ENCODE results near the gene CCL23.
"Not testable (repeated sequence)": the region's sequence is repeated elsewhere in the genome, so short reads cannot be mapped to it uniquely, and the experiment has no call there.

The CCL23 gene

DNA sequence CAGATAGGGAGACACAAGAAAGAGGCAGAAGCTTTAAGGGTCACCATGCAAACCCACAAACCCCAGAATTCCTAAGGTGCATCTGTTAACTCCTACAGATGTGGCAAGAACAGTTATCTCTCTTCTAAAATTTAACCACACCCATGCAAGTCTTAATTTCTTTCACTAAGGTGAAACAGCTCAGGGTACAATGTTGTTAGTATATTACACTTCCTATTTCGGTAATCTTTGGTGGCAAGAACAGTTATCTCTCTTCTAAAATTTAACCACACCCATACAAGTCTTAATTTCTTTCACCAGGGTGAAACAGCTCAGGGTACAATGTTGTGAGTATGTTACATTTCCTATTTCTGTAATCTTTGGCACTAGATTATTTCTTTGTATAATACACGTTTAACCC lies 6.6 kb downstream of the CCL23 start:
- H3K4me3 ChIP-seq = no peak overlapping the region
- H4K20me1 ChIP-seq = no peaks in the 10 kb centered on the region
- H3K27me3 ChIP-seq = no peaks in the 10 kb centered on the region
- no peak overlapping the region for H3K9ac ChIP-seq
- H3K9me3 ChIP-seq = peaks cover 41% of the 10 kb centered on the region
- no peaks in the 10 kb centered on the region for H3K4me1 ChIP-seq
- H3K36me3 ChIP-seq = no peaks in the 10 kb centered on the region
- TF ChIP-seq Cebpa-rat (IDR thresholded peaks at IDR 0.05) = no peak
- H3K4me2 ChIP-seq = no peak overlapping the region
- H3K27ac ChIP-seq = no peak overlapping the region

GRCh38 chr17:36008998-36009665 lies 8.6 kb downstream of the CCL23 start:
- no peak overlapping the region for H3K27ac ChIP-seq
- H3K4me2 ChIP-seq = no peak overlapping the region
- H3K4me3 ChIP-seq = no peak overlapping the region
- peaks cover 41% of the 10 kb centered on the region for H3K9me3 ChIP-seq
- H3K4me1 ChIP-seq = no peaks in the 10 kb centered on the region
- H3K27me3 ChIP-seq = no peaks in the 10 kb centered on the region
- no peaks in the 10 kb centered on the region for H4K20me1 ChIP-seq
- no peak for TF ChIP-seq Cebpa-rat (IDR thresholded peaks at IDR 0.05)
- H3K9ac ChIP-seq = no peak overlapping the region
- H3K36me3 ChIP-seq = no peaks in the 10 kb centered on the region

GRCh38 chr17:36004594-36005108 lies 13.1 kb downstream of the CCL23 start:
- Histone ChIP-seq H3K4me3 (no peak overlapping the region), H3K36me3 (no peaks in the 10 kb centered on the region), H3K27me3 (no peaks in the 10 kb centered on the region), H3K4me2 (no peak overlapping the region), H4K20me1 (no peaks in the 10 kb centered on the region), H3K4me1 (no peaks in the 10 kb centered on the region), H3K27ac (no peak overlapping the region), H3K9ac (no peak overlapping the region), H3K9me3 (peaks cover 21% of the 10 kb centered on the region)
- TF ChIP-seq Cebpa-rat (IDR thresholded peaks at IDR 0.05) = no peak

GRCh38 chr17:36002631-36003030 lies 15.1 kb downstream of the CCL23 start:
- Histone ChIP-seq H3K4me3 (no peak overlapping the region), H3K36me3 (no peaks in the 10 kb centered on the region), H3K27me3 (no peaks in the 10 kb centered on the region), H3K9me3 (peaks cover 1% of the 10 kb centered on the region), H3K4me2 (no peak overlapping the region), H3K4me1 (no peaks in the 10 kb centered on the region), H4K20me1 (no peaks in the 10 kb centered on the region), H3K27ac (no peak overlapping the region), H3K9ac (no peak overlapping the region)
- TF ChIP-seq Cebpa-rat (IDR thresholded peaks at IDR 0.05) = no peak

DNA sequence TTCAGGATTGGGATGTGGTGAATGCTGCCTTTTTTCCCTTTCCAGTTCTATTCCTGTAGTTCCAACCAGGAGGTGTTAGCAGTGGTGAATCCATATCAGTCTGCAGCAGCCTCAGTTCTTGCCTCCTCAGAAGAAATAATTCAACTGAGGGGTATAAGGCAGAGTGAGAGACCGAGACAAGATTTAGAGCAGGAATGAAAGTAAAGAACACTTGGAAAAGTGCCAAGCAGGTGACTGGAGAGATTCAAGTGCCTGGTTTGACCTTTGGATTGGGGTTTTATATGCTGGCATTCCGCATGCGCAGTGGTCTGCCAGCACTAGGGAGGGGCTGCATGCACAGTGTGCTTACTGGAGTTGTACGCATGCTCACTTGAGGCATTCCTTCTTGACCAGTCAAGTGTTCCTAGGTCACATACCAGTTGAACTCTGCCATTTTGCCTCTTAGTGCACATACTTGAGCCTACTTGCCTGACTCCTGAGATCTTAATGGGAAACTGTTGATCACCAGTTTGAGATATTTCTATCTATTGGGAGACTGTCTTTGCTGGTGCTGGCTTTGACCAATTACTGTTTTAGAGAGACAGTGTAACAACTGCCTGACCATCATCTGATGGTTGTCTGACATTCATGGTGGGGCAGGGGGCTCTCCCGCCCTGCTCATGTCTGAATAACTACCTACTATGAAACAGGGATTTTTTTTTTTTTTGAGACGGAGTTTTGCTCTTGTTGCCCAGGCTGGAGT lies 15.7 kb downstream of the CCL23 start:
- H4K20me1 ChIP-seq = no peaks in the 10 kb centered on the region
- H3K4me3 ChIP-seq = no peak overlapping the region
- H3K36me3 ChIP-seq = no peaks in the 10 kb centered on the region
- no peaks in the 10 kb centered on the region for H3K9me3 ChIP-seq
- no peak overlapping the region for H3K4me2 ChIP-seq
- H3K9ac ChIP-seq = no peak overlapping the region
- no peak for TF ChIP-seq Cebpa-rat (IDR thresholded peaks at IDR 0.05)
- no peaks in the 10 kb centered on the region for H3K4me1 ChIP-seq
- no peaks in the 10 kb centered on the region for H3K27me3 ChIP-seq
- no peak overlapping the region for H3K27ac ChIP-seq

GRCh38 chr17:36001110-36001771 lies 16.5 kb downstream of the CCL23 start, which contains the start of gene CCL15:
TSS of gene CCL15 (minus strand) at chr17:36001553. CDS start at chr17:36001492, 61 bp downstream.
- no peak for TF ChIP-seq Cebpa-rat (IDR thresholded peaks at IDR 0.05)
- no peak within 1 kb of the TSS for H3K9ac ChIP-seq
- no peaks in the 10 kb centered on the region for H3K9me3 ChIP-seq
- no peaks in the 10 kb centered on the region for H3K27me3 ChIP-seq
- H4K20me1 ChIP-seq = no peaks in the 10 kb centered on the region
- no peak within 1 kb of the TSS for H3K4me2 ChIP-seq
- no peaks in the 10 kb centered on the region for H3K36me3 ChIP-seq
- no peak within 1 kb of the TSS for H3K27ac ChIP-seq
- H3K4me1 ChIP-seq = peaks cover 5% of the 10 kb centered on the region; the same call in 1 of the 2 replicates
- no peak within 1 kb of the TSS for H3K4me3 ChIP-seq

DNA sequence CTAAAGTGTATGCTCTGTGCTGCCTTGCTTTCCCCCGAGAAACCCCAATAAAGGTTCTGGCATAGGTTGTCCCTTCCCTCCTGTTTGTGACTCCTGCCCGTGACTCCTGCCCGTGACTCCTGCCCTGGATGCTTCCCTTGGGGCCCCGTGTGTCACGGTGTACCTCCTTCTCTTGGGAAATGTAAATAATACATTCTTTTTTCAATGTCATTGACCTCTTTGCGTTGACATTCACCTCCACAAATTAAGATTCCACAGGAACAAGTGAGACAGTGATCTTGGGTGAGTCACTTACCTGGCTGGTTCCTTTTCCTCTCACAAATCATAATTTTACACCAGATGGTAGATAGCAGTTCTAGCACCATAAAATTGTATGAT lies 17.1 kb downstream of the CCL23 start:
- no peaks in the 10 kb centered on the region for H3K36me3 ChIP-seq
- no peaks in the 10 kb centered on the region for H3K9me3 ChIP-seq
- H4K20me1 ChIP-seq = no peaks in the 10 kb centered on the region
- H3K27me3 ChIP-seq = no peaks in the 10 kb centered on the region
- no peak overlapping the region for H3K27ac ChIP-seq
- H3K4me3 ChIP-seq = no peak overlapping the region
- H3K4me2 ChIP-seq = no peak overlapping the region
- peaks cover 5% of the 10 kb centered on the region; the same call in 1 of the 2 replicates for H3K4me1 ChIP-seq
- no peak overlapping the region for H3K9ac ChIP-seq
- TF ChIP-seq Cebpa-rat (IDR thresholded peaks at IDR 0.05) = no peak

- Histone ChIP-seq H3K4me3 (no peak overlapping the region), H3K27me3 (no peaks in the 10 kb centered on the region), H3K4me2 (no peak overlapping the region), H4K20me1 (no peaks in the 10 kb centered on the region), H3K36me3 (no peaks in the 10 kb centered on the region), H3K27ac (no peak overlapping the region), H3K9me3 (peaks cover 10% of the 10 kb centered on the region; the same call in 1 of the 2 replicates), H3K9ac (no peak overlapping the region), H3K4me1 (peaks cover 5% of the 10 kb centered on the region; the same call in 1 of the 2 replicates)
- TF ChIP-seq Cebpa-rat (IDR thresholded peaks at IDR 0.05) = no peak
Measured at GRCh38 chr17:35998756-35999155, 19.0 kb downstream of the CCL23 start.

- Histone ChIP-seq H3K4me1 (peaks cover 5% of the 10 kb centered on the region; the same call in 1 of the 2 replicates), H3K36me3 (no peaks in the 10 kb centered on the region), H3K27me3 (no peaks in the 10 kb centered on the region), H3K27ac (no peak overlapping the region), H3K9ac (no peak overlapping the region), H3K4me2 (no peak overlapping the region), H3K4me3 (no peak overlapping the region), H4K20me1 (no peaks in the 10 kb centered on the region), H3K9me3 (peaks cover 10% of the 10 kb centered on the region; the same call in 1 of the 2 replicates)
- no peak for TF ChIP-seq Cebpa-rat (IDR thresholded peaks at IDR 0.05)
Measured at GRCh38 chr17:35998018-35998545, 19.7 kb downstream of the CCL23 start.

- not testable (repeated sequence) for H3K4me3 ChIP-seq, H3K27me3 ChIP-seq, H3K4me2 ChIP-seq, H3K27ac ChIP-seq, H3K9ac ChIP-seq, H3K4me1 ChIP-seq, H4K20me1 ChIP-seq, H3K36me3 ChIP-seq
- peaks cover 13% of the 10 kb centered on the region; the same call in 1 of the 2 replicates for H3K9me3 ChIP-seq
Measured at GRCh38 chr17:35995346-35995745, 22.4 kb downstream of the CCL23 start.

All from BLaER1 (cell line).